DMS53 treated with DMSO at 0.1 percent for 48 hours (cell line): ENCODE measurements around the gene MRPL58.
"Not testable (repeated sequence)": the region's sequence is repeated elsewhere in the genome, so short reads cannot be mapped to it uniquely, and the experiment has no call there.

ENCODE experiments used
- DNase-seq: peaks from one replicate; lab custom pipeline; 2025; ENCODE audit not compliant: unreplicated experiment; lab: John Stamatoyannopoulos, UW

The MRPL58 gene

DNA sequence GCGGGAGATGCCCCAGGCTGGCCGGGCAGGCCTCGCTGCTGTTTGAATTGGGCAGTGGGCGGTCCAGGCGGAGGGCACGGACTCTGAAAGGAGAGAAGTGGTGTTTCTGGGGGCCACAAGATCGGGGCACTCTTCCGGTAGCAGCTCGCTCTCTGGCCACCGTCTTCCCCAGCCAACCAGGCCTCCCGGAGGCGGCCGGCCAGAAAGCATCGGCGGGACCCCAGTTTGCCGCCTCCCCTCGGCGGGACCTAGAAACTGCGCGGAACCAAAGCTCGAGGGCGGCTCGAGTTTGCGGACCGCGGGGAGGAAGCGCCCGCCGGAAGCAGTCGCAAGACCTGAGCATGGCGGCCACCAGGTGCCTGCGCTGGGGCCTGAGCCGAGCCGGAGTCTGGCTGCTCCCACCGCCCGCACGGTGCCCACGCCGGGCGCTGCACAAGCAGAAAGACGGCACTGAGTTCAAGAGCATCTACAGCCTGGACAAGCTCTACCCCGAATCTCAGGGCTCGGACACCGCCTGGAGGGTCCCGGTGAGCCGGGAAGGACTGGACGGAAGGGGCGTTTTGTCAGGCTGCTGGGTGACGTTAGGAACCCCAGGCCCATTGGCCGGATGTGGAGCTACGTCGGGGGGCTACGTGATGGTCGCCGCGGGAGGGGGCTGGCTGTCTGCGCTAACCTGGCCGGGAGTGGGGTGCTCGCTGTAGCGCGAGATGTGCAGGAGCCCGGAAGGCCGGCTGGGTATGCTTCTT lies at the start of gene MRPL58:
Gene MRPL58 (plus strand): TSS at position 325 of the 746 bp plus-strand sequence. CDS start 17 bp downstream, at position 342.
- DNase-seq: peak; percentile 69

DNA sequence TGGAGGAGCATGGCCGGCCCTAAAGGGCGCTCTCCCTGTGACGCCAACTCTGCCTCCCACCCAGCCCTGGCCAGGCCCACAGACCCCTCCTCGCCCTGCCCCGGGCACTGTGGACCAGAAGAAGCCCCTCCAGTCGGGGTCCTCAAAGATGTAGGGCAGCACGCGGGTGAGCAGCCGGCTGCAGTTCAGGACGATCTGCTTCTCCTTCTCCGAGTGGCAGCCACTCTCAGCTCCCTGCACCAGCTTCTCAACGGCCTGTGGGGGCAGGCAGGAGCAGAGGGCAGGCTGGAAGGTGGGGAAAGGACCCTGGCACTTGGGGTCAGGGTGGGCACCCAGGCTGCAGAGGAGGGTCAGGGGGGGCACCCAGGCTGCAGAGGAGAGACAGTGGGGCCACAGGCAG lies 48.8 kb upstream of the MRPL58 start:
- DNase-seq: no peak

DNA sequence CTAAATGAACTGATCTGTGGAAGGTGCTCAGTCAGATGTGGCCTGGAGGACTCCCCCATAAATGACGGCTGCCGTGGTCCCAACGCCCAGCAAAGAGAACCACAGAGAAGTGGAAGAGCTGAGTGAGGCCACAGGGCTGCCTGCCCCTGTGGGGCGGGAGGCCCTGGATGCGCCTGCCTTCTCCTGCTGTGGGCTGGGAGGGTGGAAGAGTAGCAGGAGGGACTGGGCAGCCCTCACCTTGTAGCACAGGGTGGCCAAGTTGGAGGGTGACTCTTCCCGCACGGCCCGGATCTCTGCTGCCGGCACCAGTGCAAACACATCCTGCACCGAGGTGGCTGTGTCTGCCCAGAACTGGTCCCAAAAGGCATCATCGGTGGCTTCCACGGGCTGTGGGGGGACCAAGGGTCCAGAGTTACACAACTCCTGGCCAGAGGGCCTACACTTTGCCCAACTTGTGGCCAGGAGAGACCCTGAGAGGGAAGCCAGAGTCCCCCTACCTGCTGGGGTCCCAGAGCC lies 48.2 kb upstream of the MRPL58 start:
- no peak for DNase-seq

DNA sequence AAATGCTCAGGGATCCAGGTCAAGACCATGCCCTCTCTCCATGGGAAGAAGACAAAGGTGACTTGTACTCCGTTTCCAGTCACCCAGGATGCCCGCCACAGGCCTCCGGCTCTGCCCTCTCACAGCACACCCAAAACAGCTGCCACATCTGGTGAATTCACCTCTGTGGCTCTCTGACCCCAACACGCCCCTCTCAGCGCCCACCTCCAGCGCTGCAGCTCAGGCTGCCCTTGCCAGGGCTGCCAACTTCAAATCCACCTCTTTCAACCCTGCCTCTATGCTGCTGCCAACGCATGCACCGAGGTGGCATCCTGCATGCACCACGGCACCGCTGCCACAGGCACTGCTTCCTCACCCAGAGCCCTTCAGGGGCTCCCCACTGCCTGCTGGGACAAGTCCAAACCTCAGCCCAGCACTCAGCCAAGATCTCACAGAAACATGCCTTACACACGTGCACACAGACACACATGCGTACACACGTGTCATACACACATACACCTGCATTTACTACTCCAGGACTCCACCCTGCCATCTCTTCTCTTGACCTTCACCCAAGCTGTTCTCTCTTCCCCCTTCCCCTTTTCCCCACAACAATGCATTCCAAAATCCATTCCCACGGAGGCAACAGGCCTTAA lies 47.4 kb upstream of the MRPL58 start:
- DNase-seq: no peak

DNA sequence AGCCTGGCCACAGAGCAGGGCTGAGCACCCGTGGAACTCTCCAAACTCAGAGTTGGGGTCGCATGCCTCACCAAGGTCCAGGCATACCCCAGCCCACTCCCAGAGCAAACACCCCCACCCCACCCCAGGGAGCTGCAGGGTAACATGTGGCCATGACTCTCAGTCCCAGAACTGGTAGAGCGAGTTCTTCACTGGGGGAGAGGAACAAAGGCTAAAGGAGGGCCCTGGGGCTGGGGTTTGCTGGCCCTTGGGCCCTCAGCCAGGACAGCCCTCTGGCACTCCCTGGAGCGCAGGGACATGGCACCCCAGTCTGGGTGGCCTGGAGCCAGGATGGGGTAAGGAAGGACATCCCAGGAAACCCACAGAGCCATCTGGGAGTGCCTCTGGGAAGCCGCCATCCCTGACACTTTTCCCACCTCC lies 44.1 kb upstream of the MRPL58 start:
- DNase-seq: no peak

DNA sequence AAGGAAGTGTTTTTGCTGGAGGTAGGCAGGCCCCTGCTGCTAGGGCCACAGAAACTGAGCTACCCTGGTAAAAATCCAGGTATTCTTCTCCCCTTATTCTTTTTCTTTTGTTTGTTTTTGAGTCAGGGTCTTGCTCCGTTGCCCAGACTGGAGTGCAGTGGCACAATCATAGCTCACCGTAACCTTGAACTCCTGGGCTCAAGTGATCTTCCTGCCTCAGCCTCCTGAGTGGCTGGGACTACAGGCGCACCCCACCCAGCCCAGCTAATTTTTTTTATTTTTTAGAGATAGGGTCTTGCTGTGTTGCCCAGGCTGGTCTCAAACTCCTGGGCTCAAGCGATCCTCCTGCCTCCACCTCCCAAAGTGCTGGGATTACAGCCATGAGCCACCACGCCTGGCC lies 43.0 kb upstream of the MRPL58 start:
- not testable (repeated sequence) for DNase-seq

DNA sequence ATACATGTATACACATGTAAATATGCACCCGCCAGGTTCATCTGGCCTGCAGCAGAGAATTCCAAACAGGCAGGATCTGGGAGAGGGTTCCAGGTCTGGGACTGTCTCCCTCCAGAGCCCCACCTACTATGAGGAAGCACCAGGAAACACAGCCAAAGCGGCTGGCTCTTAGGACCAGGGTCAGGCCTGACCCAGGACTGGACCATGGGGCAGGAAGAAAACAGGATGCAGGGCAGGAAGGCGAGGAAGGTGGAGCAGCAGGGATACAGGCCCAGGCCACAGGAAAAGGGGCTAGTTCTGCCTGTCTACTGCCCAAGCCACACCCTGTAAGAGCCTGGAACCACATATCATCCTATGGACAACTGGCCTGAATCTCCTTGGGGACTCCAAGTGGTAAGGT lies 42.1 kb upstream of the MRPL58 start:
- DNase-seq: no peak

DNA sequence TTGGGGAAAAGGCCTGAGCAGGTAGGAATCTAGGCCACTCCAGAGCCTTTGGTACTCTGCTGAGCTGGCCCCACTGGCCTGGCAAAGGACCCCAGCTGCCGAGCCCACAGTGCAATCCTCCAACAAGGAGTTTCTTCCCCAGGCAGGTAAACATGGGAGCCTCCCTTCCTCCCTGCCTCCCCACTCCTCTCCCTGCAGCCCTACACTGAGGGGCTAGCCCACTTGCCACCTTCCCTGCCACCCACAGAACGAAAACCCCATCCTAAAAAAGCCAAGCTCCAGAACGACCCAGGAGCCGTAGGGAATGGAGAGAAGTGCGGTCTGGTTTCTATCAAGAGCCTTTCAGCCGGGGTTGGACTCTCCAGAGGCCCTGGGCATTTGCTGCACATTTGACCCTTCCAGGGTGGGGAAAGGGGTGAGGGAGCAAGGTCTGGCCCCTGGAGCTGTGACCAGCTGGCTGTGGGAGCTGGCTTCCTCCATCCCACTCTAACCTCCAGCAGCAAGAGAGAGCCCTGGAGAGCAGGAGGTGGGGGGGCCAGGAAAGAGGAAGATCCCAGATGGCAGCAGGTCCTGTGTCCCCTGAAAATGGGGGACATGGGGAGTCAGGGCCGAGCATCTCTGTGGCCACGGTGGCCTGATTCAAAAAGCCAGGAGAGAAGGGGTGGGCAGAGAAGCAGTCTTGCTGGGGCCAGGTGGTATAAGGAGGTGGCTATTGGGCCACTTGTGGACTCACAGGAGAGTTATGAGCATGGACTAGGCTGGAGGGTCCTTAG lies 41.2 kb upstream of the MRPL58 start:
- DNase-seq: no peak

DNA sequence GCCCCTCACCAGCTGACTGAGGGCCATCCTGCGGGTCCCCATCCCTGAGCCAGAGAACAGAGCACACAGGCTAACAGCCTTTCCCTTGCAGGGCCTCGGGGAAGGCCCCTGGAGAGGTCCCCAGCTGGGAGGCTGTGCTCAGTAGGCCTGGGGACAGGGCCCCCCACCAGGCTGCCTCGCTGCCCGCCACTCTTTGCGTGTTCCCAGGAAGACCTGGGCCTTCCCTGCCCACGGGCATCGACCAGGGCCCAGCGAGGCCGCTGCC lies 40.7 kb upstream of the MRPL58 start:
- no peak for DNase-seq

DNA sequence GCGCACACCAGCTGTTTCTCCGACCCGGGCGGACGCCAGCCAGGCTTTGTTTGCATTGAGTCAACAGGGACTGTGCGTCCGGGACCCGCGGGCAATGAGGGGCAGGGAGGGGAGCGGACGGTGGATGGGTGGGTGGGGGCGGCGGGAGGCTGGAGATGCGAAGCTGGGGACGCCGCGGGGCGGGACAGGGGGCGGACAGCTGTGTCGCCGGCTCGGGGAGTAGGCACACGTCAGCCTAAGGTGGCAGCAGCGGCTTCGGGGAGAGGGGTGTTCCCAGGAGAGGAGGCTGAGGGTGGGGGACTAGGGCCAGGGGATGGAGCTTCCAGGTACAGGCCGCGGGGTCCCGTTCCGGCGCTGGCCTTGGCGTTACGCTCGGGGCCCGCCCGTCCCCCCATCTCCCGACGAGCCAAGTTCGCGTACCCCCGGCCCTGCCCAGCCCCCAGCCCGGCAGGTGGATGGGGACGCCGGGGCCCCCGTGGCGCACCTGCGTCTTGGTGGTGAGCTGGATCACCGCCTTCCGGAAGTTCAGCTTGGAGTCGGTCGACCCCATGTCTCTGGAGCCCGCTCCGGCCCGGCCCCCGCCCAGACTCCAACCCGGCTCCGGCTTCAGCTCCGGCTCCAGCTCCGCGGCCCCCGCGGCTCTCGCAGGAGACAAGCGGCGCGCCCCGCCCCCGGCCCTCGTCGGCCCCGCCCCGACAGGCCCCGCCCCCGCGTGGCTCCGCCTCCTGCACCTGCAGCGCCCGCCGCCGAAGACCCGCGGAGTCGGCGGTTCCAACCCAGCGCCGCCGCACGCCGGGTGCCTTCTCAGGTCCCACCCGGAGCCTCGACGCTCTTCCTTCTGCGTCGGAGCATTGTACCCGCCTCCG lies 40.1 kb upstream of the MRPL58 start, which contains the start of gene HID1:
Gene HID1 (minus strand): TSS at position 653 of the 866 bp plus-strand sequence. CDS start 103 bp downstream, at position 550.
- DNase-seq: peak; percentile 47

DNA sequence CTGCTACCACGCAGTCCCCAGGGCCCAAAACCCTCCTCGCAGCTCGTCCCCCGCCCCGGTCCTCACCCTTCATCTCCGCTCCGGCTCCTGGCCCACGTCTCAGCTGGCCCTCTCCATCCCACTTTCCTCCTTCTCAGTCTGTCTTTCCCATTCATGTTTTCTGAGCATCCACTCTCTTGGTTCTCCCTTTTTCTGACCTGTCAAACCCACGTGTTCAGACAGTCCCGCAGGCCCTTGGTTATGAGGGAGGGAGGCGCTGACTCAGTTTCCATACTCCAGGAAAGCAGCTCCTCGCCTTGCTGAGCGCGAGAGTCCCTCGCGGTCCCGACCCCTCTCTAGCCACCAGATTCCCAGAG lies 39.5 kb upstream of the MRPL58 start:
- DNase-seq: no peak

DNA sequence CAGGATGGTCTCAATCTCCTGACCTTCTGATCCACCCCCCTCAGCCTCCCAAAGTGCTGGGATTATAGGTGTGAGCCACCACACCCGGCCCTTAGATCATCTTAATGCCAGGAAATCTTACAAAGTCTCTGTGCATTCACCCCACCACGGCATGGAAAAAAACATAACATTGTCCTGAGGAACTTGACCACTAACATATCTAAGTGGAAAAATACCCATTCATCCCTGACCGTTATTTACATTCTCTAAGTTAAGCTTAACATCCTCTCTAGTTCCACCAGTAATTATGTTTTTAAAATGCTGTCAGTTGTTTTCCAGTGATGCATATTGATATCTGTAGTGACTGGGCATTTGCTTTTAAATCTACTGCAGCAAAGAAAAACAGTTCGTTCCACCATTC lies 36.5 kb upstream of the MRPL58 start:
- DNase-seq: no peak

DNA sequence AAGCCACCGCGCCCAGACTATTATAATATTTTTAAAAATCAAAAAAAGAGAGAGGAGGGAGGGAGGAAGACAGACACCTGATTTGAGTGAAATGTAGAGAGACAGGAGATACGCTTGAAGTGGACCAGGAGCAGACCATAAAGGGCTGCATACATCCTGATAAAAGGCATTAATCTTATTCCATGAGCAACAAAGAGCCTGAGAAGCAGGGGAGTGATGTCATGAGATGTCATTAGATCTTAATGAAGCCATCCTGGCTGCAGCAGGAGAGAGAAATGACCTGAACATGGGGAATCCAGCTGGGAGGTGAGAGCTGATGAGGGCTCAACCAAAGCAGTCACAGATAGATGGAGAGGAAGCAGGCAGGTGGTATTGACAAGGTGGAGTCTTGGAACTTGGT lies 34.7 kb upstream of the MRPL58 start:
- DNase-seq: no peak

DNA sequence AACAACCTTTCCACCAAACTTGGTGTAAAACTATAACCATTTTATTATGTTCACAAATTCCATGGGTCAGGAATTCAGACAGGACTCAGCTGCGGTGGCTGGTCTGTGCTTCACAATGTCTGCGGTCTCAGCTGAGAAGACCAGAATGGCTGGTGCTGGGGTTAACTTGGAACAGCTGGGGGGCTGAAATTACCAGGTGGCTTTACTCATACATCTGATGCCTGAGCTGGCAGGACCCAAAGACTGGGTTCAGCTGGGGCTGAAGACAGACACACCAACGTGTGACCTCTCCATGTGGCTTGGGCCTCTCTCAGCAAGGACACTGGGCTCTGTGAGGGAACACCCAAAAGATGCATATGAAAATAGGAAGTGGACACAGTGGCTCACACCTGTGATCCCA lies 34.2 kb upstream of the MRPL58 start:
- DNase-seq: no peak

DNA sequence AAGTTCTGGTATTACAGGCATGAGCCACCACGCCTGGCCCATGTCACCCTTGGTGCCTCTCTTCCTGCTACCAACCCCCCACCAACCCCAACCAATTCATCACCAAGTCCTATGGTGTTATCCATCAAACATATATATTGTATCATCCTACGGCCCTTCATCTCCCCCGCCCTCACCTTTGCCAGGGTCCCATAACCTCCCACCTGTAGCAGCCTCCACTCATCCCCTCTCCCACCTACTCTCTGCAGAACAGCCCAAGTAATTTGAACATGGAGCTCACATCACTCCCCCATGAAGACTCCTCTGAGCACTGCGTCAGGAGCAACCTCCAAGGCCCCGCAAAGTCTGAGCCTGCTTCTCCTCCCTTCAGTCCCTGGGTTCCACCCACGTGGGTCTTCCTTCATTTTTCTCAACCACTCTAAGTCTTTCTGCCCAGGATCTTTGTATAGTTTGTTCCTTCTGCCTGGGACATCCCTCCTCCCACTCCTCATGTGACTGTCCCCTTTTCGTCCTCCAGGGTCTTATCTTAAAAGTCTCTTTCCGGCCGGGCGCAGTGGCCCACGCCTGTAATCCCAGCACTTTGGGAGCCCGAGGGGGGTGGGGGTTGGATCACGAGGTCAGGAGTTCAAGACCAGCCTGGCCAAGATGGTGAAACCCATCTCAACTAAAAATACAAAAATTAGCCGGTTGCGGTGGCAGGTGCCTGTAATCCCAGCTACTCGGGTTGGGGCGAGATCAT lies 32.9 kb upstream of the MRPL58 start:
- no peak for DNase-seq

DNA sequence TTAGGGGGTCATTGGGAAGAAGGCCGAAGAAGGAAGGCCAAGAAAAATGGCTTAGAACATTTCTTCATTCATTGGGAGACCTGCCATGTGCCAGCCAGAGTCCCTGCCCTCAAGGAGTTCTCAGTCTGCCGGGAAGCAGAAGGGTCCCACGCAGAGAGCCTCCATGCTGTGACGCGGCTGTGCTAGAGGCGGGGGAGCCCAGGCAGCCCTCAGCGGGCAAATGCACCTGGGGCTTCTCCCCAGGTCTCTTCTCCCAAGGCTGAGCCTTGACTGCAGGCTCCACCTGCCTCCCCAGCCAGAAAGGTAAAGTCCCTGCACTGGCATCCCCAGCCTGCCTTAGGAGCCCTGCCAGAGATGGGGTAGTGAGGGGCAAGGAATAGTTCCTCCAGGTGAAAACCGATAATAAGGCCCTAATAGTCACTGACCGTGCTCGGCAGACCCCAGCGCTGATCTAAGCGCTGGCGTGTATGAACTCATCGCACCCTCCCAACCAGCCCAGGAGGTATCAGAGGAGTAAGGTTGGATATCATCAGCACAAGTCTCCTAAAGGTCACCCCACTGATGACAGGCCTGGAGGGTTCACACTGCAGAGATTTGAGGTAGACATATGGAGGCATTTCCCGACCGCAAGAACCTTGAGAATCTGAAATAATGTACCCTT lies 31.0 kb upstream of the MRPL58 start:
- no peak for DNase-seq

DNA sequence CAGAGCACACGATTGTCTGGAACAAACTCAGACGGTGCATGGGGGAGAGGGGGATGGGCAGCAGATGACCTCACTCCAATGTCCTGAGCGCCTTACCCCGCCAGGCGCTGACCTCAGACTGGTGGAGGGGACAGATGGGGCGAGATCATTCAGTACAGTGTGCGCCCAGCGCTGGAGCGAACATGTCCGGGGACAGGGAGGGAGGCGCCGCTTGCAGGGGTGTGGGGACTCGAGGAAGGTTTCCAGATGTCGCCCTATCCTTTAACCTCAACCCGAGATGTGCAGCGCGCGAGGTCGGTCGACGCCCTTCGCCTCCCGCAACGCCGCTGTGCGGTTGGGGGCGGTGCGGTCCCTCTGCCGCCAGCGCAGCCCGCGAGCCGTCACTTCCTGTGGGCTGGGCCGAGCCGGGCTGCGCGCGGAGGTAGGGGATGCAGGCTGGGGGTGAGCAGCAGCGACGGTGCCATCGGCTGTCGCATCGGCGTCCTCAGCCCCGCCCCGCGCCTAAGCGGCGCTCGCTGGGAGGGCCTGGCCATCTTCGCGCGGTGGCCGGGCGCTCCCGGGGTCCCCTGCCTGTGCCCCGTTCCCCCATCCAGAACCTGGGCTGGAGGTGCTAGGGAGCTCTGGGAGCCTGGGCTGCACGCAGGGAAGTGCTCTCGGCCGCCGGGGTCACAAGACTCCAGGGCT lies 30.3 kb upstream of the MRPL58 start:
- peak; percentile 77 for DNase-seq

DNA sequence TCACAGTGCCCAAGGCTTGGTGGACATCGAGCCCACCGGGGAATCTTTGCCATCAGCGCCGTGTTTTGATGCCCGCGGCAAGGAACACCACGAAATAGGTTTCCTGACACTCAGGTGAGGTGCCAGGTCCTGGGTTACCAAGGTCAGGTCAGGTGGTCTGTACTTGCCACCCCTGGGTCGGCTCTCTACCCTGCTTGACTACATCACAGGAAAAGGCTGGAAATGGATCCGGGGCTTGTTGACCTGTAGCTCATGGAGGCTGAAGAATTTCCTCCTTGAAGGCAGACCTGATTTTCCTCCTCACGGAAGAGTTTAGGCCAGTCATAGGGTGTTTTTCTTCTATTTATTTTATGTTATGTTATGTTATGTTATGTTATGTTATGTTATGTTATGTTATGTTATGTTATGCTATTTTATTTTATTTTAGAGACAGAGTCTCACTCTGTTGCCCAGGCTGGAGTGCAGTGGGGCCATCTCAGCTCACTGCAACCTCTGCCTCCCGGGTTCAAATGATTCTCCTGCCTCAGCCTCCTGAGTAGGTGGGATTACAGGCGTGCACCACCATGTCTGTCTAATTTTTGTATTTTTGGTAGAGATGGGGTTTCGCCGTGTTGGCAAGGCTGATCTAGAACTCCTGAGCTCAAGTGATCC lies 29.7 kb upstream of the MRPL58 start:
- DNase-seq: peak; percentile 59

DNA sequence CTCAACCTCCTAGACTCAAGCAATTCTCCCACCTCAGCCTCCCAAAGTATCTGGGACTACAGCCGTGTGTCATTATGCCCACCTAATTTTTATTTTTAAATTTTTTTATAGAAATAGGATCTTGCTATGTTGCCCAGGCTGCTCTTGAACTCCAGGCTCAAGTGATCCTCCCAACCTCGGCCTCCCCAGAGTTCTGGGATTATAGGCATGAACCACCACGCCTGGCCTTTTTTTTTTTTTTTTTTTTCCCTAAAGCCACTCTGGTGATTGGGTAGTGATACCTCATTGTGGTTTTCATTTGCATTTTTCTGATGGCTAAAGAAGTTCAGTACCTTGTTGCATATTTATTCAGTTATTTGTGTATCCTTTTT lies 26.3 kb upstream of the MRPL58 start:
- no peak for DNase-seq
